ENCODE measurements around the gene IL5RA.

Gene IL5RA

DNA sequence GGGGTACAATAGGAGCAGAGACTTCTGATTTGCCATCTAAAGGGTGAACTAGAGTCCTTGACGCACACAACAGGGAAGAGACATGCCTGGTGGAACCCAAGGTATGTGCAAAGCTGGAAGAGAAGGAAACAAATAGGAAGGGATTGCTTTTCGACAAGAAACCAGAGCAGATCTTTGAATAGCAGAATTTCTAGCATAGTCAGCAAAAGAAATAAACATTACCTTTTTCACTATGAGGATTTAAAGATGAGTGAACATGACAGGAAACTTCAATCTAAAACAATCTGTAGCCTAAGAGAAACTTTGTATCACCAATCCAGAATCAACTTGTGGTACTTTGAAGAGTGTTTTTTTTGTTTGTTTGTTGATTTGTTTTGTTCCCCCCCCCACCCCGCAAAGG lies 4.9 kb downstream of the IL5RA start:
- H3K9me3 ChIP-seq (replicated peaks; ENCODE audit: insufficient read depth, low read length) = no peaks in the 10 kb centered on the region
- H3K4me3 ChIP-seq (ENCODE audit: low read length) = no peak overlapping the region
- H4K20me1 ChIP-seq (ENCODE audit: insufficient read depth, low read length) = no peaks in the 10 kb centered on the region
- no peaks in the 10 kb centered on the region for H3K79me2 ChIP-seq (ENCODE audit: low read length)
- no peak overlapping the region for H3K4me2 ChIP-seq (ENCODE audit: low read depth, low read length)
- peaks cover 6% of the 10 kb centered on the region for H3K4me1 ChIP-seq (ENCODE audit: low read length)
- no peaks in the 10 kb centered on the region for H3K9me2 ChIP-seq (replicated peaks; ENCODE audit: insufficient read depth, low read length)
- no peak overlapping the region for H2AFZ ChIP-seq (ENCODE audit: low read length)
- no peak overlapping the region for H3K27ac ChIP-seq (ENCODE audit: low read length)
- H3K36me3 ChIP-seq (replicated peaks; ENCODE audit: insufficient read depth, low read length) = no peaks in the 10 kb centered on the region
- no peaks in the 10 kb centered on the region for H3K27me3 ChIP-seq (replicated peaks; ENCODE audit: insufficient read depth, low read length)
- no peak for DNase-seq
- TF ChIP-seq EZH2phosphoT487 (IDR thresholded peaks at IDR 0.05; ENCODE audit: low read length) = no peak
- TF ChIP-seq, protein P1, sequence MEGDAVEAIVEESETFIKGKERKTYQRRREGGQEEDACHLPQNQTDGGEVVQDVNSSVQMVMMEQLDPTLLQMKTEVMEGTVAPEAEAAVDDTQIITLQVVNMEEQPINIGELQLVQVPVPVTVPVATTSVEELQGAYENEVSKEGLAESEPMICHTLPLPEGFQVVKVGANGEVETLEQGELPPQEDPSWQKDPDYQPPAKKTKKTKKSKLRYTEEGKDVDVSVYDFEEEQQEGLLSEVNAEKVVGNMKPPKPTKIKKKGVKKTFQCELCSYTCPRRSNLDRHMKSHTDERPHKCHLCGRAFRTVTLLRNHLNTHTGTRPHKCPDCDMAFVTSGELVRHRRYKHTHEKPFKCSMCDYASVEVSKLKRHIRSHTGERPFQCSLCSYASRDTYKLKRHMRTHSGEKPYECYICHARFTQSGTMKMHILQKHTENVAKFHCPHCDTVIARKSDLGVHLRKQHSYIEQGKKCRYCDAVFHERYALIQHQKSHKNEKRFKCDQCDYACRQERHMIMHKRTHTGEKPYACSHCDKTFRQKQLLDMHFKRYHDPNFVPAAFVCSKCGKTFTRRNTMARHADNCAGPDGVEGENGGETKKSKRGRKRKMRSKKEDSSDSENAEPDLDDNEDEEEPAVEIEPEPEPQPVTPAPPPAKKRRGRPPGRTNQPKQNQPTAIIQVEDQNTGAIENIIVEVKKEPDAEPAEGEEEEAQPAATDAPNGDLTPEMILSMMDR (IDR thresholded peaks at IDR 0.05; ENCODE audit: low read length) = no peak
- TF ChIP-seq EZH2 (optimal IDR thresholded peaks at IDR 0.05; ENCODE audit: low read depth, low read length) = no peak
- H3F3A ChIP-seq (ENCODE audit: insufficient read depth, low read length) = peaks cover 19% of the 10 kb centered on the region
- H3K9ac ChIP-seq (ENCODE audit: low read length) = no peak overlapping the region

DNA sequence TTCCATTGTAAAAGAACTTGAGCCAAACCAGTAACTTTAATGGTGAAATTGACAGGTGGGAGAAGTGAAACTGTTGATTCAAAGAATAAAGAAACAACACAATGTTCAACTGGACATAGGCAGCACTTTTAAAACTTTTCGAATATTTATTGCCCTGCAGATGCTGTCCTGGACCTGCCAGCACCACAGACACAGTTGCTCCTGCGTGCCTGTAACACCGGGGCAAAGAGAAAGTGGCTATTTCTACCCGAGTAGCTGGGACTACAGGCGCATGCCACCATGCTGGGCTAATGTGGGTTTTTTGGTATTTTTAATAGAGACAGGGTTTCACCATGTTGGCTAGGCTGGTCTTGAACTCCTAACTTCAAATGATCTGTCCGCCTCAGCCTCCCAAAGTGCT lies 7.4 kb downstream of the IL5RA start:
- Histone ChIP-seq H2AFZ (ENCODE audit: low read length) (0 out of 2 replicates have a peak overlapping the region, but pooled peaks have one; percentile 31), H4K20me1 (ENCODE audit: insufficient read depth, low read length) (no peaks in the 10 kb centered on the region), H3K79me2 (ENCODE audit: low read length) (no peaks in the 10 kb centered on the region), H3K4me1 (ENCODE audit: low read length) (peaks cover 17% of the 10 kb centered on the region), H3K9me3 (replicated peaks; ENCODE audit: insufficient read depth, low read length) (no peaks in the 10 kb centered on the region), H3K27me3 (replicated peaks; ENCODE audit: insufficient read depth, low read length) (no peaks in the 10 kb centered on the region), H3K9me2 (replicated peaks; ENCODE audit: insufficient read depth, low read length) (no peaks in the 10 kb centered on the region), H3K9ac (ENCODE audit: low read length) (peak overlapping the region; percentile 42; the same call in 1 of the 2 replicates), H3K27ac (ENCODE audit: low read length) (peak overlapping the region; percentile 73; the same call in 1 of the 2 replicates), H3K4me3 (ENCODE audit: low read length) (peak overlapping the region; percentile 48; the same call in 1 of the 2 replicates), H3F3A (ENCODE audit: insufficient read depth, low read length) (peaks cover 22% of the 10 kb centered on the region), H3K36me3 (replicated peaks; ENCODE audit: insufficient read depth, low read length) (no peaks in the 10 kb centered on the region), H3K4me2 (ENCODE audit: low read depth, low read length) (peak overlapping the region; percentile 62)
- DNase-seq = peak; percentile 12
- TF ChIP-seq, protein P1 (IDR thresholded peaks at IDR 0.05; ENCODE audit: low read length) = no peak
- TF ChIP-seq EZH2 (optimal IDR thresholded peaks at IDR 0.05; ENCODE audit: low read depth, low read length) = no peak
- no peak for TF ChIP-seq EZH2phosphoT487 (IDR thresholded peaks at IDR 0.05; ENCODE audit: low read length)

DNA sequence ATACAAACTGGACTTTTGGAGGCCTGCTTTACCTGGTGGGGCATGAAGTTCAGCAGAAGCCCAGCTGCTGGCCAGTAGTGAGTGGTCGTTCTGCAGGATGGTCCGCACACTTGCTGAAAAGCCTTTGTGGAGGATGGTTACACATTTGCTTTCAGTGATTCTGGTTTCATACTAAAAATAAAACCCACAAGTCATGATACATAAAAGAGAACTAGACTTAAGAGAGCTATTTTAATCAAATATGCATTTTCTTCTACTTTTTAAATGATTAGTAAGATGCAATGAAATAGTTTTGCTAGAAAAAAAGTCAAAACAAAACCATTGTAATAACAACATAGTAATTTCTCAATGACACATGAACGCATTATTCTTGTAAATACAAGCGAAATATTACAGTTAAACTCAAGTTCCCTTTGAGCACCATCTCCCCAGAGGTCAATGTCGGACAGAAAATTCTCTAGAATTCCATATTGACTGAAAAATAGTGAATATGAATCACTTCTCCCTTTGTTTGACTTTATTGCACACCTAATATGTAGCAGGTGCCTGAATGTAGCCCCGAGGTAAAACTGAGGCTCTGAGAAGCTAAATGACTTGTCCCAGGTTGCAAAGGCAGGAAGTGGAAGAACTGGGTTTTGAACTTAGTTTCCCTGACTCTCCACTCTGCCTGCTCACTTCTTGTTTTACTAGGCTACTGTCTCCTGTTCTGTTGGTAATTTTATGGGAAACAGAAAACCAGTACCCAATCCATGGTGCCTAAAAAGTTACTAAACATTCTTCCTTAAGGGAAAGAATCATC lies 8.3 kb downstream of the IL5RA start:
- no peaks in the 10 kb centered on the region for H3K9me2 ChIP-seq (replicated peaks; ENCODE audit: insufficient read depth, low read length)
- H3K27ac ChIP-seq (ENCODE audit: low read length) = peak overlapping the region; percentile 73
- H2AFZ ChIP-seq (ENCODE audit: low read length) = peak overlapping the region; percentile 69
- H3K79me2 ChIP-seq (ENCODE audit: low read length) = no peaks in the 10 kb centered on the region
- no peaks in the 10 kb centered on the region for H3K27me3 ChIP-seq (replicated peaks; ENCODE audit: insufficient read depth, low read length)
- H3K9me3 ChIP-seq (replicated peaks; ENCODE audit: insufficient read depth, low read length) = no peaks in the 10 kb centered on the region
- peaks cover 23% of the 10 kb centered on the region for H3F3A ChIP-seq (ENCODE audit: insufficient read depth, low read length)
- peak; percentile 27 for DNase-seq
- no peaks in the 10 kb centered on the region for H3K36me3 ChIP-seq (replicated peaks; ENCODE audit: insufficient read depth, low read length)
- H3K4me2 ChIP-seq (ENCODE audit: low read depth, low read length) = peak overlapping the region; percentile 62
- peak overlapping the region; percentile 42; the same call in 1 of the 2 replicates for H3K9ac ChIP-seq (ENCODE audit: low read length)
- TF ChIP-seq, protein P1 (IDR thresholded peaks at IDR 0.05; ENCODE audit: low read length) = no peak
- no peak for TF ChIP-seq EZH2 (optimal IDR thresholded peaks at IDR 0.05; ENCODE audit: low read depth, low read length)
- TF ChIP-seq EZH2phosphoT487 (IDR thresholded peaks at IDR 0.05; ENCODE audit: low read length) = no peak
- H3K4me1 ChIP-seq (ENCODE audit: low read length) = peaks cover 26% of the 10 kb centered on the region
- no peaks in the 10 kb centered on the region for H4K20me1 ChIP-seq (ENCODE audit: insufficient read depth, low read length)
- H3K4me3 ChIP-seq (ENCODE audit: low read length) = peak overlapping the region; percentile 48

Data from MM.1S (cell line).